HG03280 (cell line): Measurements from ENCODE around the gene UBE2E1.

Experiments used
- ATAC-seq: cut with Tn5 transposase; IDR thresholded peaks from one replicate; pipeline ENCODE4 v1.9.1; 2021; ENCODE audit warnings: mild to moderate bottlenecking, moderate library complexity; ENCODE audit not compliant: unreplicated experiment

Gene UBE2E1

DNA sequence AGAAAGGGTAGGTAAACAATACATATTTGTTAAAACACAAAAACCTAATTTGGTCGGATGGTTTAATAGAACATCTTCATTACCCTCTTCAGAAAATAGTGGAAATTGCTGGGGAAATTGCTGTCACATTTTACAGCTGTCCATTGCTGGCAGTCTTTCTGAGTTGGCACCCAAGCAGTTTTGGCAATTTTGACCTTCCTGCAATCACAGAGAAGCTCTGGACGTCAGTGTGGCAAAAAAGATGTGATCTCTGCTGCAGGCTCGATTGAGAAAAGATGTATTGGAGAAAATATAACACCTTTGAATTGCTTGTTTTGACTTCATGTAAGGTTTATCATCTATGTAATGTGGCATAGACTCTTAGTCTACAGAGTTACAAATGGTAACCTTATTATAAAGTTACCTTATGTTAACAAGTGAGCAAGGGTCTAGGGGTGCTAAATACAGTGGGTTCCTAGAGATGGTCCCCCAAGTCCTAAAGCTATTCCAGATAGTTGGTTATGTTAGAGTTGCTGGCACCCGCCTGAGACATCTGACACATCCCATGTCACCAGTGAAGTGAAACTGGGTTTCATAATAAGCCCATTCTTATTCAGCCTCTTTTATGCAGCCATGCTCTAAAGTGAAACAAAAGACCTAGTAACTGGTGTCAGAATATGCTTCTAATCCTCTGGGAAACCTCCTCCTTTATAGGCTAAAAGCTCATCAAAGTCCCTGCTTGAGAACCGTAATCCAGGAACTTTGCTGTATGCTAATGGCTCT, 14.0 kb downstream of the UBE2E1 start:
- no peak for ATAC-seq

DNA sequence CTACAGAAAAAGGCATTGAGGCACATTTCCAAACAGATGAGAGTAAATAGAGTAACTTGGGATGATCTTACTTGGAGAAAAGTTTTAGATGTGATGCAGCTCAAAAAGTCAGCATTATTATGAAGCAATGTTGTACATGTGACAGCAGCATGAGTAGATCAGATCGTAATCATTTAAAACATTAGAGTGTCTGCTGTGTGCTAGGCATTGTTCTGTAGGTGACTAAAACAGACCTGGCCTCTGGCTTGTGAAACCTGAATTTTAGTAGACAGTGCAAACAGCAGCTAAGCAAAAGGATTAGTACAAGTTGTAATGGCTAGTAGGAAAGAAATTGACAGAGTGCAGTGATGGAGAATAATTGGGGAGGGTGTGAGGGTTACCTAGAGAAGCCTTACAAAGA, 15.1 kb downstream of the UBE2E1 start:
- ATAC-seq, result no peak

DNA sequence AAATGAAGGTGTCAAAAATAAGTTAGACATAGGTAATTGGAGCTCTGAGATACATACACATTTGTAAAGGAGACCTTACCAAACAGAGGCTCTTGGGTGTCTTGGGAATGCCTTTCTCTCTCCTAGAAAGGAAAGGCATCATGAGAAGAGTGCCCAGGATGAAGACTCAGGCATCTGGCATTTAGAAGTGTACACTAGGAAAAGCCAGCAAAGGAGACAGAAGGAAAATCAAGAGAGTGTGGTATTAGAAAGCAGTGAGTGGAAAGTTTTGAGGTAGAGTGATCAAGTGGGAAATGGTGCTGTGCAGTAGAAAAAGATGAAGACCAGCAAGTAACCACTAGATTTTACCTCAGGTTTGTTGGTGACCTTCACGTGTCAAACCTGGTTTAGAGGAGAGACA, 16.1 kb downstream of the UBE2E1 start:
- no peak for ATAC-seq

GRCh38 chr3:23822559-23822958, 16.8 kb downstream of the UBE2E1 start:
- ATAC-seq, result no peak

- no peak for ATAC-seq
Observed at GRCh38 chr3:23823620-23824019, 17.9 kb downstream of the UBE2E1 start.

DNA sequence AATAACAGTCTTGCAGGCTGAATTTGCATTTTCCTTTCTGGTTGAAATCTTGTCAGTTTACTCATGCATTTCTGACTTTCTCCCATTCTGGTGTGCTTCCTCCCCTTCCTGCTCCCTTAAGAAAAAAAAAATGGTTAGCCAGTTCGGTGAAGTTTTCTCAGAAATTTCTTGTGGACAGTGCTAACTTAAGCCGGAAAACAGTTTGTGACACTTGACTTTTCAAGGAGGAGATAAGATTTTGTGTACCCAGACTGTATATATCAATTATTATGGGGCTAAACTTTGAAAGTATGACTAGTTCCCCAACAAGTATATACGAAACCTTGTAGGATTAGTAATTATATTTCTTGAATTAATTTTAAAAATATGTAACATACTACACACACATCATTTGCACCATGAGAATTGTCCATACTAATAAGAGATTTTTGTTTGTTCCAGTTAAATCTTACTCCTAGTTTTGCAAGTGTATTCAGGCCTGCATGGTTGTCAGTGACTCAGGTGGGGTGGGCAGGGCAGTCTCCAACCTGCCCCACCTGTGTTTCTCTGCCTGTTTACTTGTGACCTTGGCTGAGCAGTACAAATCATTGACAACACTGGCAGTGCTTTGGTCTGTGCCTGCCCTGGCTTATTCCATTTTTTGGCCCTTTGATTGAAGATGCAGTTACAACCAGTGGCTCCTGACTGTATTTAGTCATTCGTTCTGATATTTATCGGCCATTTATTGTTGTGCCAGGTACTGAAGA, 19.1 kb downstream of the UBE2E1 start:
- no peak for ATAC-seq

DNA sequence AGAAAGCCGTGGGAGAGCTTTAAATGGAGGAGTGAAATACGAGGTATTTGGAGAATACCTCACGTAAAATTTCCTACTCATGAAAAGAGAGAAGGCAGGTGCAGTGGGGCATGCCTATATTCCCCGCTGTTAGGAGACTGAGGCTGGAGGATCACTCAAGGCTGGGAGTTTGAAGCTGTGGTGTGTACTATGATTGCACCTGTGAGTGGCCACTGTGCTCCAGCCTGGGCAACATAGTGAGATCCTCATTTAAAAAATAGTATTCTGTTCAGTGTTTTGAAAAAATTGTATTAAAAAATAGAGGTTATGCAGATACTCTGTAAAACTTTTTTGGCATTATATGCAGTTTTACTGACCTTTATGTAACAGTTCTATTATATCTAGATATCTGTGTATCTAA, 20.0 kb downstream of the UBE2E1 start:
- no peak for ATAC-seq

DNA sequence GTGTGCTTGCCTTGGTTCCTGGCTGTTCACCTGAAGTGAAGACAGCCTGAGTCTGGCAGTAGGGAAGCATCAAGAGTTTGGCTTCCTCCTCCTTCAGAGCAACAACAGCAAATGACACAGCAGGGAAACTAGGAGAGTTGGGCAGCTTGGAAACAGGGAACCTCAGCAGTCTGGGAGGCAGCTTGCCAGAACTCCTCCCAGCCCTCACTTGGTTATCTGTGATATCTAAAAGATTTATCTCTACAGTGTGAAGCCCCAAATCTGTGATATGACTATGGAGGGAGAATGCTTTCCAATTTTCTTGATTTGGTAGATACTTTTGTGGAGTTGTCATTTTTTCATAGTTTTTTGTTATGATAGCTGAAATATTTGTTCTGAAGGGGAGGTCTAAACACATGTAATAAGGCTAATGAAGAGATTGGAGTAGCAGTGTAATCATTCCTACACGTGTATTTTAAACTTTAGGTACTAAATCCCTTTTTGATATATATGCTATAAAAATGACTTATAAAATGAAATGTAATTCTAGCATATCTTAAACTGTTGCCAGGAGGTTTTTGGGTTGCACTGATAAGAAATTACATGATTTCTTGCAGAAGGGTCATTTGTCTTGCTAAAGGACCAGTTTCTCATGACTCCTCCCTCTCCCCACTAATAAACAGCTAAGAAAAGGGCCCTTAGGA, 20.8 kb downstream of the UBE2E1 start:
- no peak for ATAC-seq

DNA sequence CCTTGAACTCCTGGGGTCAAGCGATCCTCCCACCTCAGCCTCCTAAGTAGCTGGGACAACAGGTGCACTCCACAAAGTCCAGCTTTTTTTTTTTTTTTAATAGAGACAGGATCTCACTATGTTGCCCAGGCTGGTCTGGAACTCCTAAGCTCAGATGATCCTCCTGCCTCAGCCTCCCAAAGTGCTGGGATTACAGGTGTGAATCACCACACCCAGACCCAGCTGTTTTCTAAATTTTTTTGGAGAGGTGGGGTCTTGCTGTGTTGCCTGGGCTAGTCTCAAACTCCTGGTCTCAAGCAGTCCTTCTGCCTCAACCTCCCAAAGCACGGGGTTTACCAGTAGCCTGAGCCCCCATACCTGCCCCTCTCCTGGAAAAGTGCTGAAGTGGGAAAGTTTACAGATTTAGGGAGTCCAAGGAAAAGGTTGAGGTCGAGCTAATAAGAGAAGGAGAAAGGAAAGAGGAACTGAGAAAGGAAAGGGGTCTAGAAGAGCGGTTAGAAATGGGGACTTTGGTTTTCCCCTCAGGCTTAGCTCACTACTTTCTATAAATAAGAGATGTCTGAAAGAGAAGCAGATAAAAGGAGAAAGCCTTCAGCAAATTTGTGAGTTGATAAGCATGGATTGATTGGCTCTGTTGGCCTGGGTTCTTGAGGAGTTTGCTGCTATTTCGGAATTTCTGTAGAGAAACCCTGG, 23.6 kb downstream of the UBE2E1 start:
- ATAC-seq, result peak; percentile 56

DNA sequence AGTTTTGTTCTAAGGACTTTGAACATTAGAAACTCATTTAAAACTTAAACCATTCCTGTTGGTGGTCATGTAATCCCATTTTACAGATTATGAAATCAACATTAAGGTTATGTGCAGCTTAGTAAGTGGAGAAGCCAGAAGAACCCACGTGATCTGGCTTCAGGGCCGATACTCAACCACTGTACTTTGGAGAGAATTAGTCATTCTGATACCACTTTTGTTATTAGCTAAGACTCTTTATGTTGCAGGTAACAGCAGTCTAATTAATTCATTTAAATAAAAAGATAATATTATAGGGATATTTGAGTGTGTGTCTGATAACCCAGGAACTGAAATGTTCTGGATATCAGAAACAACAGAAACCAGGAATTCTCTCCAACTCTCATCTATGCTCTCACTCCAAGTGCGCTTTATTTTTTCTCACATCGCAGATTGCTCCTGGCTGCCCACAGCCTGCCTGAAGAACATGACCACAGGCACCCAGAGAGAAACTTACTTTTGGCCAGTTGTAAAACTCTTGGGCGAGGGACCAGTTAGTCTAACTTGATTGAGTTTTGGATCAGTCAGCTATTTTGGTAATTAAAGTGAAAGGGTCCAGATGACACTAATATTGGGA, 25.2 kb downstream of the UBE2E1 start:
- ATAC-seq, result peak; percentile 91

DNA sequence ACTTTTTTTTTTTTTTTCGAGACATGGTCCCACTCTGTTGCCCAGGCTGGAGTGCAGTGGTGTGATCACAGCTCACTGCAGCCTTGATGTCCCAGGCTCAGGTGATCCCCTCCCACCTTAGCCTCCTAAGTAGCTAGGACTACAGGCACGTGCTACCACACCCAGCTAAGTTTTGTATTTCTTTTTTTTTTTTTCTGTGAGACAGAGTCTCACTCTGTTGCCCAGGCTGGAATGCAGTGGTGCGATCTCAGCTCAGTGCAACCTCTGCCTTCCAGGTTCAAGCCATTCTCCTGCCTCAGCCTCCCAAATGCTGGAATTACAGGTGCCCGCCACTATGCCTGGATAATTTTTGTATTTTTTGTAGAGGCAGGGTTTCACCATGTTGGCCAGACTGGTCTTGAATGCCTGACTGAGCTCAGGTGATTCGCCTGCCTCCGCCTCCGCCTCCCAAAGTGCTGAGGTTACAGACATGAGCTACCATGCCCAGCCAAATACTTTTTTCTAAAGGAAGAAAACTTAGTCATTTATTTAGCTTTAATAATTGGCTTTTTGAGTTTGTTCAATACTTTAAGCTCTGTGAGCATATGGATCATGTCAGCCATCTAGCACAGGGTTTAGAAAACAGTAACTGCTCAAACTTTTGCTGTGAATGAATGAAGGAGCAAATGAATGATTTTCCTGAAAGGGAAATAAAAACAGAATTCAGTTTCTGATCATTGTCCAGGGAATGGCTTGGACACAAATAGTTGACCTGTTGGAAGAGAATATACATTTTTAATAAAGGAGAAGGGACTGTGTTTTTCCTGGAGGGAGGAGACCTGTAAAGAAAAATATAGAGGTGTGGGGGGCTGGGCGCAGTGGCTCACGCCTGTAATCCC, 26.0 kb downstream of the UBE2E1 start:
- no peak for ATAC-seq

- no peak for ATAC-seq
Observed at GRCh38 chr3:23832523-23832922, 26.8 kb downstream of the UBE2E1 start.

DNA sequence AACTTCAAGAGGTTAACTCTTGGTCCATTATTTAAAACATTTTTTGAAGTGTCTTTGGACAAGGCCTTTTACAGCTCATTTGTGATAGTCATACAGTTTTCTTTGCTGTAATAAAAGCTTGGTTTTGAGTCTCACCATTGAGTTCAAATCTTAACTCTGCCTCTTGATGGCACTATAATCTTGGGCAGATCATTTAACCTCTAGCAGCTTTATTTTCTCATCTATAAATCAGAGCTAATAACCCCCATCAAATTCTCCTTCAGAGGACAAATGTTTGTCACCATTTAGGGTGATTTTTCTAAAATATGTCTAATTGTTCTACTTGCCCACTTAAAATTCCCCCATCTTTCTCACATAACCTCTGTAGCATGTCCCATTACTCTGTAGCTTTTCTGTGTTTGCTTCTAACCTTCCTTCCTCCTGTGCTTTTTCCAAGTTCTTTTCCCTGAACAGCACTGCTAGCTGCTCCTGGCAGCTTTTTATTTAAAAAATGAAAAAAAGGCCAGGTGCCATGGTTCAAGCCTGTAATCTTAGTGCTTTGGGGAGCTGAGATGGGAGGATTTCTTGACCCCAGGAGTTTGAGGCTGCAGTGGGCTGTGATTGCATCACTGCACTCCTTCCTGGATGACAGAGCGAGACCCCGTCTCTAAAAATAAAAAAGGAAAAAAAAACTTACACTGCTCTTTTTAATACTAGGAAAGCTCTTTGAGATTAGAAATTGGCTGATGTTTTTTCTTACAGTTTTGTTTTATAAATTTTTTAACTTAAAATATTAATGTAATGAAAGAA, 28.5 kb downstream of the UBE2E1 start:
- no peak for ATAC-seq

GRCh38 chr3:23835087-23835486, 29.3 kb downstream of the UBE2E1 start:
- ATAC-seq, result no peak

DNA sequence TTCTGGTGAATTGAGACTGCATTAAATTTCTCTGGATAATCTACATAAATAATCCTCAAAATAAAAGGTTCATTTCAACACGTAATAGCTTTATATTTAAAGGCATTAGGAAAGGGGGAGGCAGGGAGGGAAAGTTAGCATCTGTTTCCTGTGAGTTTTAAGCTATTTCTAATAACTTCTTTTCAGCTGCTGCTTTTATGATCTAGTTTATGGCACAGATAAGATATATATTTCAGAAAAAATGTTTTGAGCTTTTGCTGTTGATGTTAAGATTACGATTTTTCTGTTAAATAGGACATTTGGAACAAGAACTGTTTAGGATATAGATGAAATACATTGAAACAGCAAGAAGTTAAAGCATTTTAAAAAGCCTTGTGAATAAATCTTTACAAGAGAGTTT, 30.0 kb downstream of the UBE2E1 start:
- ATAC-seq, result no peak

DNA sequence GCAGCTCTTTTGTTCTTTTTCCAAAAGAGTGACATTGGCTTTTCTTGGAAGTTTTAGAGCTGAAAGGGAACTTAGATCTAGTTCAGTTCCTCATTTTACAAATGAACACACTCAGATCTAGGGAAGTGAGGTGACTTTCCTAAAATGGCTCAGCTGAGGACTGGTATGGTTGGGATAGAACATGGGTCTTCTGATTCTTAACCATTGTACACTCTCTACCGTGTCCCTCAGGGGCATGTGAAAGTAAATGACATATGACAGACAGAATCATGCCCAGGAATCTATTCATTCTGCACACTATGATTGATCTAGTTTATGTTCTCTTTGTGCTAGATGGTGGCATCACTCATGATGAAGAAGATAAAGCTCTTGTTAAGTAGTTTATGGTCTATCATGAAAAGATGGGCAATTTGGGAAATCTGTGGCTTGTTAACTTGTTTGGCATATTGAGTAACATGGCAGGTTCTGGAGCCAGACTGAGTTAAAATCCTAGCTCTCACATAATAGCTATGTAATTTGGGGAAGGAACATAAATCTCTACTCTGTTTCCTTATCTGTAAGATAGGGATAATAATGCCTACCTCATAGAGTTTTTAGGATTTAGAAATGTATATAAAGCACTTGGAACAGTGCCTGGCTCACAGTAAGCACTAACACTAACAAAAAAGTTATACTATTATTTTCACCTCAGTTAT, 30.9 kb downstream of the UBE2E1 start:
- no peak for ATAC-seq

DNA sequence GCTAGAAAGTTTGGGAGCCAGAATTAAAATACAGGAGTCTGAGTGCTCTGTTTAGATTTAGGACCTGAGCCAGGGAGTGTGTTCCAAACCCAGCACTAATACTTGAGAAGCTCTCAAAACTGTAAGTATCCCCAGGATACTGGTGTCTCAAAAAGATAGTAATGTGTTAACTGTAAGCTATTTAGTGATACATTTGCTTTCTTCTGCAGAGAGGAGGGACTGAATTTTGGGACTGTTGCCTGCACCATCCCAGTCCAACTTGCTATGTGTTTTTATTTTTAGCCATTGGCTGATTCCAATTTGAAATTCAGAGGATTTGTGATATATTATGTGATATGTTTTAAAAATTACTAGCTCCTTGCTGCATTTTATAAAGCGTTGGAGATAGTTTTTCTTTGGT, 31.5 kb downstream of the UBE2E1 start:
- ATAC-seq, result no peak

DNA sequence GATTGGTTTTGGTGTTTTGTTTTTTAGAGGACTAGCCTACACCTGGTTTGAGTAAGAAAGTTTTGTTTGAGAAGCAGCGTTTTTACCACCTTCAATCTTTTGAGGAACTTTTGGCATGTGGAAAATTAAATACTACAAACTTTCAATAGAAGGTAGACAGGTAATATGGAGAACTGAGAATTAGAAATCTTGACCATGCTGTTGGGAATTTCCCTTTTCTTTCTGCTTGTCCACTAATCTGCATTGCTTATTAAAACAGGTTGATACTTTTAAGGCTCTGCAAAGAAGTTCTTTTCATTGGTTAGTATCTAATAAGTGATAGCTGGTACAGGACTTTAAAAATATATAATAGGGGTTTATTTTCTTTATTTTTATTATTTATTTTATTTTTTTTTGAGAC, 31.9 kb downstream of the UBE2E1 start:
- ATAC-seq, result no peak

DNA sequence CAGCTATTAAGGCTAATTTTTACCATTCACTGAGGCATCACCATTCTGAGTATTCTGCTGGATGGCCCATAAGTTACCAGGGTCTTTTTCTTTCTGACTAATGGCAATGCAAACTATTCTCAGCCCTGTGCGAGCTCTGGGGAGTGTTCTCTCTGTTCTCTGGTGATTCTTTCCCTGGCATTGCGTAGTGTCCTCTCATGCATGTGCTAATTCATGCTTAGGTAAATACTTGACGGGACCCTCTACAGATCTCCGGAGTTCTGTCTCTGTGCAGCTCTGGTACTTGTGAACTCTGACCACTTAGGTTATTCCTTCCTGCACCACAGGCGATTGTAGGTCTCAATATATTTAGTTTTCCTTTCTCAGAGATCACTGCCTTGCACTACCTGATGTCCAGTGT, 34.8 kb downstream of the UBE2E1 start:
- no peak for ATAC-seq
